Activated CD8-positive, alpha-beta memory T cell treated with anti-CD3 and anti-CD28 coated beads for 48 hours (primary cell): ENCODE measurements around the gene UGDH.
"Not testable (repeated sequence)": the region's sequence is repeated elsewhere in the genome, so short reads cannot be mapped to it uniquely, and the experiment has no call there.

Experiments used
- DNase-seq, 3 experiments: peaks; one replicate each; pipeline ENCODE4 v3.0.0-alpha.2; 2020; ENCODE audit warnings: low read depth in 2 of 3, low spot score in 2 of 3

The UGDH gene

DNA sequence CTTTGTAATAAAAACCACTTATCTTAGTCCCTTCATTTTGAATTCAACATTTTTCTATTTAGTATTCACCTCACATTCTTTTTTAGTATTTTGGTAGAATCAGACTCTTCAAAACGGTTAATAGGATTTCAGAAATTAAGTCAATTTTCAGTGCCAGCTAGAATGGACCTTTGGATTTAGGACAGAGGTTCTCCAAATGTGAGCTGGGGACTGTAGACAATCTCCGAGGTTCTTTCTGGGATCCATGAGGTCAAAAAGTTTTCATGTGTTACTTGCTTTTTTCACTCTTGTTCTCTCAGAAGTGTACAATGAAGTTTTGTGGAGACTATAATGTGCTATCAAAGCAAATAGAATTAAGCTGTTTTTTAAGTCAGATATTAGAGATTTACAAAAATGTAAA is 2.3 kb upstream of the UGDH start:
- no peak for DNase-seq

DNA sequence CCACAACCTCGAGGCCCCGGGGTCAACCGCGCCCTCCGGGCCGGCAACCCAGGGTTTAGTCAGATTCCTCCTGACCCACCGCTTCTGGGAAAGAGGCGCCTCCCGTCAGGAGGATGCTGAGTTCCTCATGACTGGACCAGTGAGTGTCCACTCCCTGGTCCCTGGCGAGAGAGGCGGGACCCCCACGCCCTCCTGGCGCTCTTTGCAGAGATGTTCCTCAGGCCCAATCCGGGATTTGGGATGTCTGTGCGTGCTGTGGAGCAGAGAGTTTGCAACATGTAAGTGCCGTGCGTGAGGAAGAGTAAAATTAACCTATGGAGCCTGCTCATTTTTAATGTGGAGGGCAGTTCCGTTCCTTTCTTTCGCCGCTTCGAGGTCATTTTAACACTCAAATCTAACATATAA is 824 bp upstream of the UGDH start:
- DNase-seq: no peak

- DNase-seq: peak in 2 of 3 experiments; percentile 12 to 13
These were observed 409 bp downstream of the UGDH start for GRCh38 chr4:39526765-39527295.

- no peak for DNase-seq
These were observed 1.2 kb downstream of the UGDH start for GRCh38 chr4:39525822-39526690.

GRCh38 chr4:39524161-39524957 is 2.9 kb downstream of the UGDH start:
- no peak for DNase-seq

DNA sequence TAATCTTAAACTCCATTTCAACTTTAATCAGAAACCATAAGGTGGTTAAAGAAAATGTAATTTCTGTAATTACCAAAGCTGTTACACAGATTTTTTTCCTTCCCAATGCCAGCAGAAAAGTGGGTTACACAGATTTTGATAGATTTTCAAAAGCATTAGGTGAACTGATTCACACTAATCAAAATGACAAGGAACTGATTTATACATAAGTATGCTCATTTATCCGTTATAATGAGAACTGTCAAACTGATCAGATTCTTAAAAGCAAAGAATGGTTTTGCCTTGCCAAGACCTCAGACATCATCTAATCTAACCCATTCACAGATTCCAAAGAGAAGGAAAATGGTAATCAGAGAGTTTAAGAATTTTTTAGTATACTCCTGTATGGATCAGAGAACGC is 5.2 kb downstream of the UGDH start:
- no peak for DNase-seq

DNA sequence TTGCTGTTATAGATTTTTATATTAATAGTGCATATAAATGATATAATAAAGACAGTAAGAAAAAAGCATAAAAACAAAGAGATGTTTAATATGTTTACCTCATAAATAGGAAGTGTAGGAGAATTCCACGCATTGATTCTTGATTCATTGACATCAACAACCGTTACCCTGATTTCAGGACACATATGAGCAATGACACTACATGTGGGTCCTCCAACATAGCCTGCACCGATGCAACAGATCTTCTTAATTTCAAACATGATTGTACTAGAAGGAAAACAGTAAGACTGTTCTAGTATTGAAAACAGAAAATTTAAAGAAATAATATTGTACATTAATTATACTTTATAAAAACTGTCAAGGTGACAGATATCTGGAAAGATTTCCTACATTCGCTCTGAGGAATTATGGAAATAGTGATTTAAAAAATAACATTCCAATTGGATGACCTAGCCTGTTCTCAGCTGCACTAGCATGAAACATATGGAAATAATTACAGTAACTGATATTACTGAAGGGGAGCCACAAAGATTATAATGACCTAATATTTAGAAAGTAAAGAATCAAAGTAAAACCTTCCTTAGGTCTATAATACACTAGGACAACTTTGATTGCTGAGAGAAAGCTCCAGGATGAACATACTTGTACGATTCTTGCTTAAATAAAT is 5.9 kb downstream of the UGDH start:
- no peak for DNase-seq

DNA sequence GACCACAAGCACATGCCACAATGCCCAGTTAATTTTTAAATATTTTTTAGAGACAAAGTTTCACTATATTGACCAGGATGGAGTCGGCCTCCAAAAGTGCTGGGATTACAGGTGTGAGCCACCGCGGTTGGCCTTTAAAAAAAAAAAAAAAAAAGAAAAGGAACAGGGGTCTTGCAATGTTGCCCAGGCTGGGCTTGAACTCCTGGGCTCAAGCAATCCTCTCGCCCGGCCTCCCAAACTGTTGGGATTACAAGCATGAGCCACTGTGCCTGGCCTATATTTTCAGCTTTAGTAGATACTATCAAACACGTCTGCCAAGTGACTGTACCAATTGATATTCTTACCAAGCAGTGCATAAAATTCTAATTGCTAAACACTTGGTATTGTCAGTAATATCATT is 8.8 kb downstream of the UGDH start:
- DNase-seq: no peak

DNA sequence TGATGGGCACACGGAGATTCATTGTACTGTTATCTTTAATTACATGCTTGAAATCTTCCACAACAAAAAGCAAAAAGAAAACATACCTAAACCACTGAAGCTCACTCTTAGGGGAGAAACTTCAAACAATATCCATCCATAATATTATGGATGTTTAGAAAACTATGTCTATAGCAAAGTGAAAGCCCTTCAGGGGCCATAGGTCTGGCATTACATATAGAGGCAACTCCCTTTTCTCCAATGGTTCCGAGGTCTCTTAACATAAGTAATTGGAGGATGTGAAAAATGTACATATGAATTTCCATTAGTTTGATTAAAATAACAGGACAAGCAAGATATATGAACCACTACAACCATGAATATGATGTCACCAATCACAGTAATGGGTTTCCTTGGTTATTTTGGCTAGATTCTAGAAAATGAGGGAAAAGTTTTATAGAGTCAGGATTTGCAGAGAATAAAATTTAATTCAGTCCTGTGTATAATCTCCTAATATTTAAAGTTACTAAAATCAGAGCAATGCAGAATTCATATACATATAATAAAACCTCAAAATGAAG is 10.8 kb downstream of the UGDH start:
- no peak for DNase-seq

GRCh38 chr4:39515669-39516401 is 11.4 kb downstream of the UGDH start:
- DNase-seq: not testable (repeated sequence)

DNA sequence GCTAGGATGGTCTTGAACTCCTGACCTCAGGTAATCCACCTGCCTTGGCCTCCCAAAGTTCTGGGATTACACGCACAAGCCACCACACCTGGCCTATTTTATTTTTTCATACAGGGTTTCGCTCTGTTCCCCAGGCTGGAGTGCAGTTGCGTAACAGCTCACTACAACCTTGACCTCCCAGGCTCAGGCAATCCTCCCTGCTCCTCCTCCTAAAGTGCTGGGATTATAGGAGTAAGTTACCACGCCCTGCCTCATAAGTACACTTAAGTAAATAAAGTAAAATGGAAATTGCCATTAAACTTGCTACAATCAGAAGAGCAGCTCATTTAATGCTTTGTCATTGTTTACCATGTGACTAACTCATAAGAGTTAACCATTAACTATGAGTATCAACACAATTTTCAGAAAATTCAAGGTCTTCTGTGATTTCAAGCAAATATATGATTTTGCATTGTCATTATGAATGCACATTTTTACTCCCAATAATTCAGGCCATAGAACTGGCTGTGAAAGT is 12.3 kb downstream of the UGDH start:
- DNase-seq: no peak

GRCh38 chr4:39514266-39514665 is 13.0 kb downstream of the UGDH start:
- DNase-seq: not testable (repeated sequence)

DNA sequence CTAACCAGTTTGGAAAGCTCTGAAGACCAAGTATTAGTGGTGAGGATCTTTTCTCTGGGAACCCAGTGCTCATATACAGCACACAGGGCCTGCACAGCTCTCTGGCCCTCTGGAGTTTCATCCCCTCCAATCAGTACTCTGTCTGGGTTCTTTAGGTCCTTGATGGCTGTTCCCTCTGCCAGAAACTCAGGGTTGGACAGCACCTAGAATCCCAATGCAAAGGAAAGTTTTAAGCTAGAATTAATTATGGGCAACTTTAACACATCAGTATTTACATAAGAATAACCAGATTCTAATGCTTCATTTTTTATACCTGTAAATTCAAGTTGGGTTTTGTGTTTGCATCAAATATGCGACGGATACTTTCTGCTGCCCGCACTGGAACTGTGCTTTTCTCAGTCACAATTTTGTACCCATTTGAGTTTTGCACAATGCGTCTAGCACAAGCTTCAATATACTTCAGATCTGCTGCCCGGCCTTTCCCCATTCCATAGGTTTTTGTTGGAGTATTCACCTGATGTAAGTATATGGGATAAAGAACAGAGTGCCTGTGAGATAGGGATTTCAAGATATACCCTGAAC is 16.8 kb downstream of the UGDH start:
- no peak for DNase-seq

GRCh38 chr4:39505581-39505980 is 21.7 kb downstream of the UGDH start:
- no peak for DNase-seq

- DNase-seq: no peak
These were observed 22.7 kb downstream of the UGDH start for GRCh38 chr4:39504538-39504937.

- DNase-seq: not testable (repeated sequence)
These were observed 24.6 kb downstream of the UGDH start for GRCh38 chr4:39502664-39503035.

- no peak for DNase-seq
These were observed 25.1 kb downstream of the UGDH start for GRCh38 chr4:39502019-39502663.

DNA sequence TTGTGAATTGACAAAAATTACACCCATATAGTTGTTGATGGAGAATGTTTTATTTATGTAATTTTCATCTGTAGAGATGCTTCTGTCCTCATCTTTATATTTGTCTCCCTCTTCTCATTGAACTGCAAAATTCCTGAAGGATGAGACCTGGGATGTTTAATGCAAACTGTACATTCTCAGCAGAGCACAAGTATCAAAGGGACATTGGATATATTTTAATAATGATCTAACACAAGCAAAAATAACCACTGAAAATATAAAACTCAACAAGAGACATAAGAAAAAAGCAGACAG is 28.6 kb downstream of the UGDH start:
- no peak for DNase-seq

GRCh38 chr4:39497909-39498726 is 29.1 kb downstream of the UGDH start:
- no peak for DNase-seq
